Cardiac septum (tissue), 1 donor: ENCODE measurements around the gene GMNN. TPM values are rescaled to one million over a fixed set of nuclear protein-coding genes. Genes with fewer than 3 reads are reported as not detected.
A peak's percentile ranks its signal among the peaks of the same experiment; 100 is the strongest.
"Not testable (repeated sequence)": the region's sequence is repeated elsewhere in the genome, so short reads cannot be mapped to it uniquely, and the experiment has no call there.

Experiments used
- DNase-seq: peaks from one replicate; pipeline ENCODE4 v3.0.0-alpha.2; 2020; ENCODE audit warnings: low spot score
- intact Hi-C: fragments of 100-400 bp; cut with DNase I; formaldehyde crosslinking; loops from one replicate; pipeline ENCODE4 v1.14.0; 2022
- long read RNA-seq: library from polyadenylated mRNA; unstranded; transcript quantifications from one replicate; pipeline ENCODE4 v2.0.0, GENCODE V29; 2021
- total RNA-seq: library from RNA; stranded (reverse); fragmentation: NEBNext Ultra II Directional; extraction: Animal tissue kit (Norgen Biotek cat#: 25700); gene quantifications from one replicate; pipeline ENCODE4 v1.2.1, GENCODE V29; 2021
- donor health status: DM: no; HTN: no; CAD: no.

The GMNN gene
- 3.7 TPM for total RNA-seq
- long read RNA-seq, partial matches to known transcripts = 0 of 3 reads
- long read RNA-seq, other reads (novel, unspliced or antisense) = 0 of 3 reads

DNA sequence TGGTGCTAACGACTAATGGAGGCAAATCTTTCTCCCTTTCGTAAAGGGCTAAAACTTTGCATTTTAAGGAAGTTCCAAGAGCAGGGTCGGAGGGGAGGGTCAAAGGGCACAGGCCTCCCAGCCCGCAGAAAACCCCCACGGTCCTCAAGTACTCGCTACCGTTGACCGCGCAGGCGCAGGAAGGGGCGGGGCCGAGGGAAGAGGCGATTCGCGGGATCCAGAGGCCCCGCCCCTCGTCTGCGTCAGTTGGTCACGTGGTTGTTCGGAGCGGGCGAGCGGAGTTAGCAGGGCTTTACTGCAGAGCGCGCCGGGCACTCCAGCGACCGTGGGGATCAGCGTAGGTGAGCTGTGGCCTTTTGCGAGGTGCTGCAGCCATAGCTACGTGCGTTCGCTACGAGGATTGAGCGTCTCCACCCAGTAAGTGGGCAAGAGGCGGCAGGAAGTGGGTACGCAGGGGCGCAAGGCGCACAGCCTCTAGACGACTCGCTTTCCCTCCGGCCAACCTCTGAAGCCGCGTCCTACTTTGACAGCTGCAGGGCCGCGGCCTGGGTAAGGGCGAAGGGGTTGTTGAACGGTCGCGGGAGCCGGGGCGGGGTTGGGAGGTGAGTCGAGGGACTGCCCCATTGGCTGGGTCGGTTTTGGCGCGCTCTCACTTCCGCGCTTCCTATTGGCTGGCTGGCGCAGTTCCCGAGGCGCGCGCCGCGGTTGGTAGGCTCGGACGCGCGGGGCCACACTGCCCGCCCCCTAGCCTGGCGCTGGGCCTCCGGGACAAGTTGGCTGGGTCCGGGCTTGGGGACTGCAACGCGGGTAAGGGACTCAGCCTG lies at the start of gene GMNN:
GMNN (plus strand) TSS at position 242 of the 824 bp plus-strand sequence. CDS start 2,310 bp downstream, outside the sequence.
- intact Hi-C loops = loop anchor here (2.0 kb wide), 1 partner anchor 54 kb away; no protein-coding TSS in a partner anchor

GRCh38 chr6:24730653-24731052 lies 44.1 kb upstream of the GMNN start:
- DNase-seq, intact Hi-C loops: not testable (repeated sequence)

More for the DNA sequence above, at the start of gene GMNN:
- peak; percentile 99 for DNase-seq

DNA sequence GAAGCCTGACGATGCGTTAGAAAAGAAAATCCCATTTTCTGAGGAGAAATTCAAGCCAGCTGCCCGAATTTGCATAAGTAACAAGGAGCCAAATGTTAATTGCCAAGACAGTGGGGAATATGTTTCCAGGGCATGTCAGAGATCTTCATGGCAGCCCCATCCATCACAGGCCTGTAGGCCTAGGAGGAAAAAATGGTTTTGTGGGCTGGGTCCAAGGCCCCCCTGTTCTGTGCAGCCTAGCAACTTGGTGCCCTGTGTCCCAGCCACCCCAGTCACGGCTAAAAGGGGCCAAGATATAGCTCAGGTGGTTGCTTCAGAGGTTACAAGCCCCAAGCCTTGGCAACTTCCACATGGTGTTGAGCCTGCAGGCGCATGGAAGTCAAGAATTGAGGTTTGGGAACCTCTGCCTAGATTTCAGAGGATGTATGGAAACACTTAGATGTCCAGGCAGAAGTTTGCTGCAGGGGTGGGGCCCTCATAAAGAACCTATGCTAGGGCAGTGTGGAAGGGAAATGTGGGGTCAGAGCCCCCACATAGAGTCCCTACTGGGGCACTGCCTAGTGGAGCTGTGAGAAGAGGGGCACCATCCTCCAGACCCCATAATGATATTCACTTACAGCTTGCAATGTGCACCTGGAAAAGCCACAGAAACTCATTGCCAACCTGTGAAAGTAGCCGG lies 43.1 kb upstream of the GMNN start:
- intact Hi-C loops, DNase-seq: not testable (repeated sequence)

GRCh38 chr6:24734166-24734565 lies 40.6 kb upstream of the GMNN start:
- intact Hi-C loops = no loop called here

GRCh38 chr6:24734710-24735109 lies 40.0 kb upstream of the GMNN start:
- intact Hi-C loops, DNase-seq: not testable (repeated sequence)

More at GRCh38 chr6:24734166-24734565, 40.6 kb upstream of the GMNN start:
- DNase-seq = no peak

DNA sequence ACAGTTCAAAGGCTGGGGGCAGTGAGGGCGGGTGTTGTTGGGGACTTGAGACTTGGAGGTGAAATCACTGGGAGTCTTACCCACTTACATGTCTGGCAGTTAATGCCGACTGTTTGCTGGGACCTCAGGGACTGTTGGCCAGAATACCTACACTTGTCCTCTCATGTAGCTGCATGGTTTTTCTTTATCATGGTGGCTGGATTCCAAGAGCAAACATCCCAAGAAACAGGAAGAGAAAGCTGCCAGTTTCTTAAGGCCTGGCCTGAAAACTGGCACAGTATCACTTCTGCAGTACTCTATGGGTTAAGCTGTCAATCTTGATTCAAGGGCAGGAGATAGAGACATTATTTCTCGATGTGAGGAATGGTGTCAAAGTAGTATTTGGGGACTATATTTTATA lies 36.0 kb upstream of the GMNN start:
- intact Hi-C loops = no loop called here
- no peak for DNase-seq

DNA sequence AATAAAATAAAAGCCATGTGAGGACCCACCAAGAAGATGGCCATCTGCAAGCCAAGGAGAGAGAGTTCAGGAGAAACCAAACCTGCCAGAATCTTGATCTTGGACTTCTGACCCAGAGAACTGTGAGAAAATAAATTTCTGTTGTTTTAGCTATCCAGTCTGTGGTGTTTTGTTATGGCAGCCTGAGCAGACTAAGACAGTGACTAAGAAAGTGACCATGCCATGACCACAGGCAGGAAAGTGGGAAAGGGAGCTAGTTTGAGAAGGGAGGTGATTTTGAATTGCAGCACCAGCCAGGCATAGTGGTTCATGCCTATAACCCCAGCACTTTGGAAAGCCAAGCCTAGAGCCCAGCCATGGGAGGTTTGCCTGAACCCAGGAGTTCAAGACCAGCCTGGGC lies 33.9 kb upstream of the GMNN start:
- intact Hi-C loops = no loop called here
- no peak for DNase-seq

DNA sequence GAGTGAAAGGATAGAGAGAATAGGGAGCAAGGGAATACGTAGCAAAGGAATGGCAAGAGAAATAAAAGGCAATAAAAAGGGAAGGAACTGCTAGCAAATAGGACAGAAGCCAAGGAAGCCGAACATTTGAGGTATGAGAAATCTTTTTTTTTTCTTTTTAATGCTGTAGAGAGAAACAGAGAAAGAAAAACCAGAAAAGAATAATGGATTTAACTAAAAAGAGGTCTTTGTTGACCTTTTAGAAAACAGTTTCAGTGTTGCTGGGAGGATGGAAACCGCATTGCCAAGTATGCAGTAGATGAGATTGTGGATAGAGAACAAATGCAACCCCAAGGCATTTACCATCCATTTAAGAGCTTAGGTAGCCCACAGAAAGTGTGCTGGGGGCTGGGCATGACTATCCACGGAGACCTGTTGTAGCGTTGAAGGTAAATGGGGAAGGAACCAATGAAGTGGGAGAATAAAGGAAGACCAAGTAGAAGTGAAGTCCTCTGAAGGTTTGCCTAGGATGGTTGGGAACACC lies 32.5 kb upstream of the GMNN start:
- intact Hi-C loops = no loop called here
- no peak for DNase-seq

- intact Hi-C loops = no loop called here
- DNase-seq = no peak
Measured at GRCh38 chr6:24743265-24743943, 31.3 kb upstream of the GMNN start.

GRCh38 chr6:24743944-24744335 lies 30.8 kb upstream of the GMNN start:
- DNase-seq = no peak
- intact Hi-C loops = no loop called here

DNA sequence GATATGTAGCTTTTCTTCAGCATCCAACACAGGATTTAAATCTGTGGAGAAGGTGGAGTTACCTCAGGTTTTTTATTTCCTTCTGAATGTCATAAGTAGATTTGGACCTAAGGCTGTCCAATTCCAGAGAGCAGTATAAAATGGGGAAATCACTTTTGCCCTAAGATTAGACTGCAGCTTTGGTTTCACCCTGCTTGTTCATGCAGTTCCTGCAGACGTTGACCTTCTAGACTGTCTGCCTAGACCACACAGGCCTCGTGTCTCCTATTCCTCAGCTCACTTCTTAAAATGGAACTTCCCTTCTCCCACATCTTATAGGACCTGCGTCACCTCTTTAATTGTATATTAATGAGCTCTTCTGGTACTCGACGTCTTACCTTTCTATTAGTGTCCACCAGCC lies 29.8 kb upstream of the GMNN start:
- no peak for DNase-seq
- intact Hi-C loops = no loop called here

GRCh38 chr6:24749297-24749696 lies 25.4 kb upstream of the GMNN start:
- intact Hi-C loops = no loop called here
- no peak for DNase-seq

- intact Hi-C loops = not testable (repeated sequence)
Measured at GRCh38 chr6:24750878-24751277, 23.9 kb upstream of the GMNN start.

GRCh38 chr6:24752503-24752902 lies 22.2 kb upstream of the GMNN start:
- DNase-seq = no peak
- intact Hi-C loops = no loop called here

More at GRCh38 chr6:24750878-24751277, 23.9 kb upstream of the GMNN start:
- DNase-seq = not testable (repeated sequence)

DNA sequence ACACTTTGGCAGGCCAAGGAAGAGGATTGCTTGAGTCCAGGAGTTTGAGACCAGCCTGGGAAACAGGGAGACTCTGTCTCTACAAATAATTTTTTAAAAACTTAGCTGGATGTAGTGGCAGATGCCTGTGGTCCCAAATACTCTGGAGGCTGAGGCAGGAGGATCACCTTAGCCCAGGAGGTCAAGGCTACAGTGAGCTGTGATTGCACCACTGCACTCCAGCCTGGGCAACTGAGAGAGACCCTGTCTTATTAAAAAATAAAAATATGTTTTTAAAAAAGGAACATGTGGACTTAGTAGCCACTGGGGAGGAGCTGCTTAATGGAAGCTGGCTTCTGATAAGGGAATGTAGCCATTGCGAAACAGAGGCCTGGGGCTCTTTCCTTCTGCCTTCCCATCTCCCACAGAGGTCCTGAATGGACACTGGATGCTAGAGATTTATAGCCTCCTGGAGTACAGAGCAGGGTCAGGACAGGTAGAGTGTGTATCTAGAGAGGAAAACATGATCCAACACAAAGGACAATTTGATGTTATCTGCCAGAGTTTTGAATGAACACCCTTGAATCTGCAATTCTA lies 21.7 kb upstream of the GMNN start:
- intact Hi-C loops = no loop called here
- DNase-seq = no peak

GRCh38 chr6:24753545-24753944 lies 21.2 kb upstream of the GMNN start:
- intact Hi-C loops = no loop called here
- no peak for DNase-seq

- intact Hi-C loops, DNase-seq: not testable (repeated sequence)
Measured at GRCh38 chr6:24754378-24754777, 20.4 kb upstream of the GMNN start.

- no peak for DNase-seq
- intact Hi-C loops = no loop called here
Measured at GRCh38 chr6:24755279-24755678, 19.5 kb upstream of the GMNN start.

- intact Hi-C loops = no loop called here
- no peak for DNase-seq
Measured at GRCh38 chr6:24757611-24758010, 17.1 kb upstream of the GMNN start.

DNA sequence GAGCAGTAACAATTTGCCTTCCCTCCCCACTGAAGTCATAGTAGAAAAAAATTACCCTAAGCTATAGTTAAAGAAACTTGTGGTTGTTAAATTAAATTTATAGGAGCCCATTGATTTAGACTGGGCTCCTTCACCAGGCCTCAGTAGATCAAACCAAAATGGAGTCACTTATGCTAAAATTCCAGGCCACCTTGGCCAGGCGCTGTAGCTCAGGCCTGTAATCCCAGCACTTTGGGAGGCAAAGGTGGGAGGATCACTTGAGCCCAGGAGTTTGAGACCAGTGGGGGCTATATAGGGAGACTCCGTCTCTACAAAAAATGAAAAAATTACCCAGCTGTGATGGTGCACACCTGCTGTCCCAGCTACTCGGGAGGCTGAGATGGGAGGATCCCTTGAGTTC lies 15.0 kb upstream of the GMNN start:
- intact Hi-C loops = no loop called here
- no peak for DNase-seq
